ENCODE results near the gene HILPDA. TPM values are rescaled to one million over a fixed set of nuclear protein-coding genes. Genes with fewer than 3 reads are reported as not detected.

HILPDA gene
- total and polyA plus RNA-seq, 9 of the 15 experiments (the other 6 are each of a cell fraction or from before 2014, with no cell fraction given): 8.3 to 71.8 (median 23.5) TPM

GRCh38 chr7:128408709-128409595, 46.7 kb upstream of the HILPDA start (continued):
- TF ChIP-seq AFF1 (IDR thresholded peaks at IDR 0.05; ENCODE audit: low read depth in 1 of 2, partially characterized antibody in 2 of 2) (peak in 1 of 2 experiments; percentile 39), MLX (CRISPR knock-in tag; conservative IDR thresholded peaks at IDR 0.05) (0 out of 4 replicates have a peak, but pooled peaks of 1 of the 2 experiments have one; percentile 24), ZNF174 (CRISPR knock-in tag; IDR thresholded peaks at IDR 0.05) (no peak), ZFP30 (CRISPR knock-in tag; IDR thresholded peaks at IDR 0.05; ENCODE audit: borderline replicate concordance) (no peak), SMC3 (conservative IDR thresholded peaks at IDR 0.05; ENCODE audit: insufficient read depth, low read depth, low read length) (0 out of 2 replicates have a peak, but pooled peaks have one; percentile 4), CCNT2 (IDR thresholded peaks at IDR 0.05; ENCODE audit: borderline replicate concordance, extremely low read depth, insufficient read length, low read depth, low read length) (no peak), RBM39 (optimal IDR thresholded peaks at IDR 0.05; ENCODE audit: low read depth, low read length) (peak; percentile 31), ZBTB9 (CRISPR knock-in tag; IDR thresholded peaks at IDR 0.05) (0 out of 2 replicates have a peak, but pooled peaks have one; percentile 72), EP300 (IDR thresholded peaks at IDR 0.05; ENCODE audit: low read length) (0 out of 2 replicates have a peak, but pooled peaks have one; percentile 13), MXD1 (CRISPR knock-in tag; IDR thresholded peaks at IDR 0.05; ENCODE audit: borderline replicate concordance, poor library complexity, severe bottlenecking) (no peak), ILF3 (IDR thresholded peaks at IDR 0.05; ENCODE audit: borderline replicate concordance) (no peak), ZBTB26 (CRISPR knock-in tag; IDR thresholded peaks at IDR 0.05) (no peak), POLR2B (IDR thresholded peaks at IDR 0.05; ENCODE audit: low read depth, partially characterized antibody) (no peak)

All from K562 (cell line).